NCI-H1694 treated with DMSO at 0.1 percent for 48 hours (cell line): ENCODE data around the gene KCNH3.
A peak's percentile ranks its signal among the peaks of the same experiment; 100 is the strongest.
"Not testable (repeated sequence)": the region's sequence is repeated elsewhere in the genome, so short reads cannot be mapped to it uniquely, and the experiment has no call there.

Source experiments
- DNase-seq: peaks from one replicate; lab custom pipeline; 2025; lab: John Stamatoyannopoulos, UW

The KCNH3 gene

DNA sequence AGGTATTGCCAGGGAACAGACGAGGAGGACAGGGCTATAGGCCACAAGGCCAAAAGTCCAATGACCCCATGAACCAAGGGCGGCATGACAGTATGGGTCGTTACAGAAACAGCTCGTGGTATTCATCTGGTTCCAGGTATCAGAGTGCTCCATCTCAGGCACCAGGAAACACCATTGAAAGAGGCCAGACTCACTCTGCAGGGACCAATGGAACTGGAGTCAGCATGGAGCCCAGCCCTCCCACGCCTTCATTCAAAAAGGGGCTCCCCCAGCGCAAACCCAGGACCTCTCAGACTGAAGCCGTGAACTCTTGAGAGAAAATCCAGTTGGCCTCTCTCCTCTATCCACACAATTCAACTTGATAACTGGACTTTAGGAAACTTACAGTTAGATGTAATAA is 12.9 kb upstream of the KCNH3 start:
- no peak for DNase-seq

DNA sequence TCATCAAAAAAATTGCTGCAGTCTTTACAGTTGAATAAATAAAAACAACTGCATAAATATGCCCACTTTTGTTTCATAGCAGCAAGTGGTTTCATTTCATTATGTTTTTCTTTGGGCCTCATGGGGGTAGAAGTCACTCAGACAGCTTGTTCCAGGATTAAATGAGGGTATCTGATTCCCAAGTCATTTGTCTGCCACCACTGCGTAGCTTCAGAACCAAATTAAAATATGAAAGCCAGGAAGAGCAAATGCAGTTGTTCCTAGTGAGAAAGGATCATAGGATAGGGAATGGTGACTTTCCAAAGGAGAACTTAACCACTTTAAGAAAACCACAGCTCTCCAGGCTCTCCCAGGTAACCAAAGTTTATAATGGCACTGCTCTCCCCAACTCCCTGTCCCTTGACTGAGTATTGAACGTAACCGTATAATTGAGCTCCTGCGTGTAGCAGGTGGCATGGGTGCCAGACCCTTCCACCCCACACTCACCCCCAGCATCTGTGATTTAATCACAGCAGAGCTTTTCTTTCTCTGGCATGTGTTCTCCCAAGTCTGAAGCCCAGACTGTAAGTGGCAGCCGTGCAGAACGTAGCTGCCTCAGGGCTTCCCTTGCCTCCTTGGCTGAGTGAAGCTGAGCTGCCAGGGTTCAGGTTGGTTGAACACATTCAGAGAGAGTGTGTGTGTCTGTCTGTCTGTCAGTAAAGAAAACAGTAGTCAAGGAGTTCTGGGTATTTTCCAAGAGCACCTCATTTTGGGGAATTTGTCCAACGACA is 11.3 kb upstream of the KCNH3 start:
- DNase-seq, result no peak

DNA sequence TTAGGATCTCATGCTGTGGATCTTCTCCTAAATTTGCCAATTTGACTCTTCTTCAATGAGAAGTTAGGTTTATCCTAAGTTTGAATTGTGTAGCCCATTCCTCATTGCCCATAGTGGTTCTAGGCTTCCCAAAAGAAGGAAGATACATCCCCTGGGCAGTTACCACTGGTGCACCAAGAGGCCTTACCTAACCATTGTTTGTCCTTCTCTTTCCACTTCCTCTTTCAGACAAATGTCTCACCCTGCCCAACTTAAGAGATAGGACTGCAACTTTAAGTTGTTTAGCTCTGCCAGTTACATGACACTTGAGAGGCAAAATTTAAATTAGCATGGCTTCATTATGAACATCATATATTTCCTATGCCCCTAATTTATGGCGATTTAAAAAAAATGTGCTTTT is 9.4 kb upstream of the KCNH3 start:
- DNase-seq, result no peak

DNA sequence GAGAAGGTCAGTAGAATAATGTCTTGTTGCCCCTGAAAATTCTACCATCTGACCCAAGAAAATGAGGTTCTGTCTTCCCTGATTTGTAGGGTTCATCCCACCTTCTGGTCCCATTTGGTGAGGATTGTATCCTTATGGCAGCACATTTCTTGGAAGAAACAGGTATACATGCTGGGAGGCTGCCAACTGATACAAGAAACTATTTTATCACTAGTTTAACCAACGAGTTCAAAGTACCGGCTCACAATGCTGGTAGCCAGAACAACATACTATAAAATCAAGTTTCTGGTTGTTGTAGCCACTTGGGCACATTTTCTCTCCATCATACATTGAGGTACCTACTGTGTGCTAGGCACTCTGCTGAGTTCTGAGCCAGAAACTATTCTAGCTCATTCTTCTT is 7.1 kb upstream of the KCNH3 start:
- no peak for DNase-seq

GRCh38 chr12:49533331-49533730 is 5.5 kb upstream of the KCNH3 start:
- DNase-seq, result no peak

- DNase-seq, result not testable (repeated sequence)
These were observed 4.7 kb upstream of the KCNH3 start for GRCh38 chr12:49534122-49534521.

- no peak for DNase-seq
These were observed 4.0 kb upstream of the KCNH3 start for GRCh38 chr12:49534731-49535278.

DNA sequence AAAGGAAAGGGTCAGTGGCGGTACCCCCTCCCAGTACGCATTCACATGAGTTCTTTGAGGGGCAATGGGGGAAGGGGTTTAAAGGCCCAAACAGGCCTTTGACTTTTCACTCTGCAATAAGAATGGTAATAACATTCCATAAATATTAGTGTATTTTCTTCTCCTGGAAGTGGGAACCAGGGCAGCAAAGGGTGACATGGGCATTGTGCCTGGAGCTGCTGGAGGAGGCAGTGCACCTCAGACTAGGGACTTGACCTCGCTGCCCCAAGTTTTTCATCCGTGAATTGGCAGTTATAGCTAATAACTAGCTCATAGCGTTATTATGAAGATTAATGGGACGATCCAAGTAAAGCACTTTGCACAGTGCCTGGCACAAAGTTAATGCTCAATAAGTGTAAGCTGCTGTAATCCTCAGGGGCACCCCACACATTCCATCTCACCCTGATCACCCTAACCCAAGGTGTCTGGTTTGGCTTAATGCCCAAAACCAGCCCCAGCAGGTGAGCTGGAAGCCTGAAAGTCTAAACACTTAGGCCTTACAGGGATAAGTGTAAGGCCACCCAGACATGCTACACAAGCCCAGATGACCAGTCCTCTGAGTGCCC is 2.8 kb upstream of the KCNH3 start:
- DNase-seq, result no peak

- no peak for DNase-seq
These were observed 2.2 kb upstream of the KCNH3 start for GRCh38 chr12:49536526-49537071.

- no peak for DNase-seq
These were observed 1.5 kb upstream of the KCNH3 start for GRCh38 chr12:49537231-49537751.

GRCh38 chr12:49537752-49538509 is 899 bp upstream of the KCNH3 start:
- peak; percentile 4 for DNase-seq

DNA sequence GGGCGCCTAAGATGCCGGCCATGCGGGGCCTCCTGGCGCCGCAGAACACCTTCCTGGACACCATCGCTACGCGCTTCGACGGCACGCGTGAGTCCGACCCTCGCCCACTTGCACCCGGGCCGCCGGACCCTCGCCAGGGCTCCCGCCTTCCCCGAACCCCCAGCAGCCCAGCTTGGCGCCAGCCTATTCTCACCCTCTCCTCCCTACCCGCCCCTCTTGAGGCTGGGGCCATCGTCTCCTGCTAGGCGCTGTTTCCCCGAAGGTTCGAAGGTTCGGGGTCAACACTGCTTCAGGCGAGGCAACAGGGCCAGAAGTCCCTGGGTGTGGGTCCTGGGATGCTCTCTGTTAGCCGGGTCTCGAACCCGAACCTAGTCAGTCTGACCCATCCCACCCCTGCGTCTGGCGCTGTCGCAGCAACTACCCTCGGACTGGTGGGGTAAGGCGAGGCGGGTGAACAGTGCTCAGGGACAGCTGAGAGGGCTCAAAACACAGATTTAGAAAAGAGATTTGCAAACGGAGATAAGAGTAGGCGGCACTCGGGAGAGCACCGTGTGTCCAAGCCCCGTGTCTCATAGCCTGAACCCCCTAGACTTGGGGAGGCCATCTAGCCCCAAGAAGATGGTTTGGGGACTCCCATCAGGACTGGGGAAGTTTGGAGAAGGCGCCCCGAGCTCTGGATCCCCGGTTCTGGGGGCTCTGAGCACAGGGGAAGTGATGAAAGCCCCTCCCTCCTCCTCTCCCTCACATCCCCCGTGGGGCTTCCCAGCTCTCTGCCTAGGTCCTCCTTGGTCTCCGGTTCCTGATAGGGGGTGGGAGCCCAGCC is 787 bp downstream of the KCNH3 start:
- DNase-seq, result no peak

GRCh38 chr12:49540229-49541139 is 1.7 kb downstream of the KCNH3 start:
- no peak for DNase-seq

- DNase-seq, result no peak
These were observed 2.5 kb downstream of the KCNH3 start for GRCh38 chr12:49541140-49541861.

DNA sequence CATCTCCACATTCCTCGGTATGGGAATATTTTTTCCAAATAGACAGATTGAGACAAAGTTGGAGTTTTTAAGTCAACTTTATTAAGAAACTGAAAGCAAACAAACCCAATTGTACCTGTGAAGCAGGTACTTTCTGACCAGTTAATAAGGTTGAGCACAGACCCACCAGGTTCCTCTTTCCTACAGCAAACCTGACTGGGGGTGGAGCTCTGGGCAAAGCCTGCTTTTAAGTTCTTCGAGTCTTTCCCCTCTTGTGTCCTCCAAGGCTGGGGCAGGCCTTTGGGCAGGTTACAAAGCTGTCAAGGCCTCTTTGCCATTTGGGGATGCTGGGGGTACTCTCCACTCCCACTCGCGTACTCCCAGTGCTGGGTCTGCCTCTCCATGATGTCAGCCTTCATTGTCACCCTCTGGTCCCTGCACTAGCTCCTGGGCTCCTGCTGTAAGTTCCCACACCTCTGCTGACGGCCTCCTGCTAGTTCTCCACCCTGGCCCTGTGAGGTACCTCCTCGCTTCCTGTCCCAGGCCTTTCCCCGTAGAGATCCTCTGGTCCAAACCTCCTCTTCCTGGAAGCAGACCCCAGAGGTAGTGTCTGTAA is 3.2 kb downstream of the KCNH3 start:
- DNase-seq, result no peak

GRCh38 chr12:49542592-49543160 is 3.8 kb downstream of the KCNH3 start:
- no peak for DNase-seq

DNA sequence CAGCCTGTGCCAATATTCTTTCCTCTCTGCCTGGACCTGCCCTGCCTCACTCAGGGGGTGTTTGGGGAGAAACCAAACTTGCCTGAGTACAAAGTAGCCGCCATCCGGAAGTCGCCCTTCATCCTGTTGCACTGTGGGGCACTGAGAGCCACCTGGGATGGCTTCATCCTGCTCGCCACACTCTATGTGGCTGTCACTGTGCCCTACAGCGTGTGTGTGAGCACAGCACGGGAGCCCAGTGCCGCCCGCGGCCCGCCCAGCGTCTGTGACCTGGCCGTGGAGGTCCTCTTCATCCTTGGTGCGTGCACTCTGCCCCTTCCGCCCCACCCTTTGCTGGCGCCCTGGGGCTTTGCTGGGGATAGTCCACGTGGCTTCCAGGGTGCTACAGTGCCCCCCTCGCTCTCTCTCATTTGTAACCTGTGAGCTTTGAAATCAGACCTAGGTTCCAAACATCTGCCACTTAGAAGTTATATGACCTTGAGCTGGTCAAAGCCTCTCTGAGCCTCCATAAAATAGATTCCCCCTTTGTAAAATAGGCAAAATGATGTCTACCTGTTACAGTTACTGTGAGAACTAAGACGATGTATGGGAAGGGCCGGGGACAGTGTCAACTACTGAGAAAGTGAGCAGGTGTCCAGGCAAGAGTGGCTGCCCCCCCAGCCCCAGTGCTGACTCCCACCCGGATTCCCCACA is 4.5 kb downstream of the KCNH3 start:
- DNase-seq, result no peak
